Right lobe of liver (tissue), 4 donors: ENCODE measurements around the gene ALKBH8.

Experiments
- POLR2A ChIP-seq: fragments of 450-650 bp; IDR thresholded peaks from one replicate; pipeline ENCODE4 v1.6.1; 2017; ENCODE audit warnings: antibody characterized with exemption, mild to moderate bottlenecking
- TF ChIP-seq, protein P1 (sequence below), 4 donors: fragments of 200-600 bp in 3 of 4; fragments of 450-650 bp in 1 of 4; IDR thresholded peaks; one replicate each; pipeline versions ENCODE4 v1.5.1 to v1.8.0; 2016 to 2022; ENCODE audit warnings: antibody characterized with exemption in 4 of 4, mild to moderate bottlenecking in 2 of 4
- donor health status: DM: no; HTN: no; CAD: no.
- donor health status: DM: no; HTN: no; CAD: no.
- donor health status: DM: no; HTN: yes; CAD: no.

GRCh38 chr11:107457205-107457557 is 108.4 kb downstream of the ALKBH8 start:
- TF ChIP-seq, protein P1, sequence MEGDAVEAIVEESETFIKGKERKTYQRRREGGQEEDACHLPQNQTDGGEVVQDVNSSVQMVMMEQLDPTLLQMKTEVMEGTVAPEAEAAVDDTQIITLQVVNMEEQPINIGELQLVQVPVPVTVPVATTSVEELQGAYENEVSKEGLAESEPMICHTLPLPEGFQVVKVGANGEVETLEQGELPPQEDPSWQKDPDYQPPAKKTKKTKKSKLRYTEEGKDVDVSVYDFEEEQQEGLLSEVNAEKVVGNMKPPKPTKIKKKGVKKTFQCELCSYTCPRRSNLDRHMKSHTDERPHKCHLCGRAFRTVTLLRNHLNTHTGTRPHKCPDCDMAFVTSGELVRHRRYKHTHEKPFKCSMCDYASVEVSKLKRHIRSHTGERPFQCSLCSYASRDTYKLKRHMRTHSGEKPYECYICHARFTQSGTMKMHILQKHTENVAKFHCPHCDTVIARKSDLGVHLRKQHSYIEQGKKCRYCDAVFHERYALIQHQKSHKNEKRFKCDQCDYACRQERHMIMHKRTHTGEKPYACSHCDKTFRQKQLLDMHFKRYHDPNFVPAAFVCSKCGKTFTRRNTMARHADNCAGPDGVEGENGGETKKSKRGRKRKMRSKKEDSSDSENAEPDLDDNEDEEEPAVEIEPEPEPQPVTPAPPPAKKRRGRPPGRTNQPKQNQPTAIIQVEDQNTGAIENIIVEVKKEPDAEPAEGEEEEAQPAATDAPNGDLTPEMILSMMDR (IDR thresholded peaks at IDR 0.05): no peak
- no peak for TF ChIP-seq POLR2A
